Sigmoid colon (tissue), 4 donors: ENCODE results near the gene CDC42BPG.

ENCODE experiments used
- EP300 ChIP-seq, 4 donors: sonication (generic); formaldehyde crosslinking; IDR thresholded peaks; one replicate each; pipeline ENCODE4 v1.6.1; 2017; ENCODE audit warnings: antibody characterized with exemption in 4 of 4
- POLR2A ChIP-seq, 2 donors: fragments of 450-650 bp; IDR thresholded peaks; one replicate each; pipeline ENCODE4 v1.6.1; 2016; ENCODE audit warnings: antibody characterized with exemption in 2 of 2, mild to moderate bottlenecking in 2 of 2, moderate library complexity in 2 of 2
- POLR2AphosphoS5 ChIP-seq, 4 donors: sonication (generic); formaldehyde crosslinking; IDR thresholded peaks; one replicate each; pipeline ENCODE4 v1.6.1; 2017; ENCODE audit warnings: antibody characterized with exemption in 4 of 4

- no peak for TF ChIP-seq POLR2AphosphoS5 (IDR thresholded peaks at IDR 0.05)
- TF ChIP-seq EP300 (IDR thresholded peaks at IDR 0.05) = no peak
- no peak for TF ChIP-seq POLR2A (IDR thresholded peaks at IDR 0.05)
Observed at GRCh38 chr11:64890522-64890939, 46.1 kb upstream of the CDC42BPG start.
